ENCODE measurements around the gene FARSA.

GRCh38 chr19:12893582-12893981, 39.9 kb downstream of the FARSA start:
- TF ChIP-seq, protein P1, sequence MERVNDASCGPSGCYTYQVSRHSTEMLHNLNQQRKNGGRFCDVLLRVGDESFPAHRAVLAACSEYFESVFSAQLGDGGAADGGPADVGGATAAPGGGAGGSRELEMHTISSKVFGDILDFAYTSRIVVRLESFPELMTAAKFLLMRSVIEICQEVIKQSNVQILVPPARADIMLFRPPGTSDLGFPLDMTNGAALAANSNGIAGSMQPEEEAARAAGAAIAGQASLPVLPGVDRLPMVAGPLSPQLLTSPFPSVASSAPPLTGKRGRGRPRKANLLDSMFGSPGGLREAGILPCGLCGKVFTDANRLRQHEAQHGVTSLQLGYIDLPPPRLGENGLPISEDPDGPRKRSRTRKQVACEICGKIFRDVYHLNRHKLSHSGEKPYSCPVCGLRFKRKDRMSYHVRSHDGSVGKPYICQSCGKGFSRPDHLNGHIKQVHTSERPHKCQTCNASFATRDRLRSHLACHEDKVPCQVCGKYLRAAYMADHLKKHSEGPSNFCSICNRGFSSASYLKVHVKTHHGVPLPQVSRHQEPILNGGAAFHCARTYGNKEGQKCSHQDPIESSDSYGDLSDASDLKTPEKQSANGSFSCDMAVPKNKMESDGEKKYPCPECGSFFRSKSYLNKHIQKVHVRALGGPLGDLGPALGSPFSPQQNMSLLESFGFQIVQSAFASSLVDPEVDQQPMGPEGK (CRISPR knock-in tag; IDR thresholded peaks at IDR 0.05; ENCODE audit: borderline replicate concordance): no peak
- TF ChIP-seq, protein P2, sequence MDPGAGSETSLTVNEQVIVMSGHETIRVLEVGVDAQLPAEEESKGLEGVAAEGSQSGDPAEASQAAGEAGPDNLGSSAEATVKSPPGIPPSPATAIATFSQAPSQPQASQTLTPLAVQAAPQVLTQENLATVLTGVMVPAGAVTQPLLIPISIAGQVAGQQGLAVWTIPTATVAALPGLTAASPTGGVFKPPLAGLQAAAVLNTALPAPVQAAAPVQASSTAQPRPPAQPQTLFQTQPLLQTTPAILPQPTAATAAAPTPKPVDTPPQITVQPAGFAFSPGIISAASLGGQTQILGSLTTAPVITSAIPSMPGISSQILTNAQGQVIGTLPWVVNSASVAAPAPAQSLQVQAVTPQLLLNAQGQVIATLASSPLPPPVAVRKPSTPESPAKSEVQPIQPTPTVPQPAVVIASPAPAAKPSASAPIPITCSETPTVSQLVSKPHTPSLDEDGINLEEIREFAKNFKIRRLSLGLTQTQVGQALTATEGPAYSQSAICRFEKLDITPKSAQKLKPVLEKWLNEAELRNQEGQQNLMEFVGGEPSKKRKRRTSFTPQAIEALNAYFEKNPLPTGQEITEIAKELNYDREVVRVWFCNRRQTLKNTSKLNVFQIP (CRISPR knock-in tag; IDR thresholded peaks at IDR 0.05; ENCODE audit: borderline replicate concordance, low read depth): no peak
- TF ChIP-seq, protein P3, sequence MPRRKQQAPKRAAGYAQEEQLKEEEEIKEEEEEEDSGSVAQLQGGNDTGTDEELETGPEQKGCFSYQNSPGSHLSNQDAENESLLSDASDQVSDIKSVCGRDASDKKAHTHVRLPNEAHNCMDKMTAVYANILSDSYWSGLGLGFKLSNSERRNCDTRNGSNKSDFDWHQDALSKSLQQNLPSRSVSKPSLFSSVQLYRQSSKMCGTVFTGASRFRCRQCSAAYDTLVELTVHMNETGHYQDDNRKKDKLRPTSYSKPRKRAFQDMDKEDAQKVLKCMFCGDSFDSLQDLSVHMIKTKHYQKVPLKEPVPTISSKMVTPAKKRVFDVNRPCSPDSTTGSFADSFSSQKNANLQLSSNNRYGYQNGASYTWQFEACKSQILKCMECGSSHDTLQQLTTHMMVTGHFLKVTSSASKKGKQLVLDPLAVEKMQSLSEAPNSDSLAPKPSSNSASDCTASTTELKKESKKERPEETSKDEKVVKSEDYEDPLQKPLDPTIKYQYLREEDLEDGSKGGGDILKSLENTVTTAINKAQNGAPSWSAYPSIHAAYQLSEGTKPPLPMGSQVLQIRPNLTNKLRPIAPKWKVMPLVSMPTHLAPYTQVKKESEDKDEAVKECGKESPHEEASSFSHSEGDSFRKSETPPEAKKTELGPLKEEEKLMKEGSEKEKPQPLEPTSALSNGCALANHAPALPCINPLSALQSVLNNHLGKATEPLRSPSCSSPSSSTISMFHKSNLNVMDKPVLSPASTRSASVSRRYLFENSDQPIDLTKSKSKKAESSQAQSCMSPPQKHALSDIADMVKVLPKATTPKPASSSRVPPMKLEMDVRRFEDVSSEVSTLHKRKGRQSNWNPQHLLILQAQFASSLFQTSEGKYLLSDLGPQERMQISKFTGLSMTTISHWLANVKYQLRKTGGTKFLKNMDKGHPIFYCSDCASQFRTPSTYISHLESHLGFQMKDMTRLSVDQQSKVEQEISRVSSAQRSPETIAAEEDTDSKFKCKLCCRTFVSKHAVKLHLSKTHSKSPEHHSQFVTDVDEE (CRISPR knock-in tag; IDR thresholded peaks at IDR 0.05): no peak

Measured in SK-N-SH treated with all-trans-retinoic acid at 6 μM for 48 hours (cell line).